ENCODE data around the gene SLC12A5. TPM values are rescaled to one million over a fixed set of nuclear protein-coding genes. Genes with fewer than 3 reads are reported as not detected.

The SLC12A5 gene
- total and polyA plus RNA-seq, 2 donors (not counting 1 experiment from before 2014, with no cell fraction given) = 0.32 TPM; not detected in 1

GRCh38 chr20:46062621-46063020 lies 33.6 kb downstream of the SLC12A5 start:
- Histone ChIP-seq H3K27me3 (replicated peaks in 1 of 4; ENCODE audit: control extremely low read depth in 1 of 4, control insufficient read depth in 3 of 4, insufficient read depth in 4 of 4, low read length in 3 of 4) (peaks cover 0 to 26% (median 7%) of the 10 kb centered on the region in 4 experiments), H3K36me3 (replicated peaks in 1 of 2; ENCODE audit: control extremely low read depth in 1 of 2, control insufficient read depth in 1 of 2, extremely low read depth in 1 of 2, insufficient read depth in 2 of 2, low read length in 1 of 2) (peaks cover 4 to 67% of the 10 kb centered on the region in 2 experiments), H3K4me1 (ENCODE audit: control insufficient read depth in 2 of 2, insufficient read depth in 2 of 2, low read length in 2 of 2) (peaks cover 37 to 39% of the 10 kb centered on the region in 2 donors), H2AFZ (ENCODE audit: insufficient read depth, low read depth, low read length, poor library complexity, severe bottlenecking) (no peak overlapping the region), H3K79me2 (ENCODE audit: control insufficient read depth, insufficient read depth, low read length) (no peaks in the 10 kb centered on the region), H4K20me1 (ENCODE audit: control insufficient read depth, insufficient read depth, low read length, poor library complexity, severe bottlenecking) (peaks cover 95% of the 10 kb centered on the region), H3K4me2 (replicated peaks; ENCODE audit: low read depth, low read length, poor library complexity, severe bottlenecking) (no peak overlapping the region), H3K9ac (ENCODE audit: low read length) (no peak overlapping the region), H3K4me3 (ENCODE audit: control extremely low read depth in 1 of 5, extremely low read depth in 1 of 5, insufficient read depth in 1 of 5, low read depth in 2 of 5, low read length in 4 of 5) (no peak overlapping the region), H3K27ac (ENCODE audit: low read length in 2 of 2) (no peak overlapping the region), H3K9me3 (ENCODE audit: control extremely low read depth in 1 of 3, control insufficient read depth in 2 of 3, insufficient read depth in 1 of 3, low read length in 2 of 3) (peaks cover 0 to 14% (median 0%) of the 10 kb centered on the region in 3 donors)
- H3K4me1 Mint-ChIP-seq = peaks cover 39% of the 10 kb centered on the region
- no peaks in the 10 kb centered on the region for H3K9me3 Mint-ChIP-seq (ENCODE audit: insufficient read depth)
- H3K4me3 Mint-ChIP-seq = no peak overlapping the region
- TF ChIP-seq CTCF (IDR thresholded peaks at IDR 0.05) = no peak
- TF ChIP-seq EZH2 (IDR thresholded peaks at IDR 0.05; ENCODE audit: borderline replicate concordance, insufficient read depth, low read depth, low read length, poor library complexity, severe bottlenecking) = no peak
- ChIA-PET CTCF (interaction anchor here (1.9 kb wide), 1 partner anchor 40 kb away, joined by 6 read pairs; no protein-coding TSS in a partner anchor), POLR2A (no interaction called here)
- no peak for ATAC-seq (ENCODE audit: low read depth)
- H3K27ac Mint-ChIP-seq = no peak overlapping the region
- DNase-seq = no peak
- H3K27me3 Mint-ChIP-seq = peaks cover 12% of the 10 kb centered on the region
- intact Hi-C loops (cut with micrococcal nuclease) = no loop called here
- WGBS (ENCODE audit: insufficient coverage) = over 99% methylated on average over 10 of the region's 12 CpGs

- Mint-ChIP-seq H3K9me3 (ENCODE audit: insufficient read depth) (no peaks in the 10 kb centered on the region), H3K4me1 (peaks cover 36% of the 10 kb centered on the region), H3K27me3 (peaks cover 12% of the 10 kb centered on the region), H3K27ac (no peak overlapping the region), H3K4me3 (no peak overlapping the region)
- Histone ChIP-seq H3K27me3 (replicated peaks in 1 of 4; ENCODE audit: control extremely low read depth in 1 of 4, control insufficient read depth in 3 of 4, insufficient read depth in 4 of 4, low read length in 3 of 4) (peaks cover 0 to 21% (median 5%) of the 10 kb centered on the region in 4 experiments), H3K36me3 (replicated peaks in 1 of 2; ENCODE audit: control extremely low read depth in 1 of 2, control insufficient read depth in 1 of 2, extremely low read depth in 1 of 2, insufficient read depth in 2 of 2, low read length in 1 of 2) (peaks cover 8 to 73% of the 10 kb centered on the region in 2 experiments), H3K4me2 (replicated peaks; ENCODE audit: low read depth, low read length, poor library complexity, severe bottlenecking) (no peak overlapping the region), H3K79me2 (ENCODE audit: control insufficient read depth, insufficient read depth, low read length) (no peaks in the 10 kb centered on the region), H3K4me3 (ENCODE audit: control extremely low read depth in 1 of 5, extremely low read depth in 1 of 5, insufficient read depth in 1 of 5, low read depth in 2 of 5, low read length in 4 of 5) (no peak overlapping the region), H4K20me1 (ENCODE audit: control insufficient read depth, insufficient read depth, low read length, poor library complexity, severe bottlenecking) (peaks cover 93% of the 10 kb centered on the region), H3K9me3 (ENCODE audit: control extremely low read depth in 1 of 3, control insufficient read depth in 2 of 3, insufficient read depth in 1 of 3, low read length in 2 of 3) (peaks cover 0 to 12% (median 0%) of the 10 kb centered on the region in 3 donors), H3K27ac (ENCODE audit: low read length in 2 of 2) (no peak overlapping the region), H2AFZ (ENCODE audit: insufficient read depth, low read depth, low read length, poor library complexity, severe bottlenecking) (no peak overlapping the region), H3K4me1 (ENCODE audit: control insufficient read depth in 2 of 2, insufficient read depth in 2 of 2, low read length in 2 of 2) (peaks cover 33 to 34% of the 10 kb centered on the region in 2 donors), H3K9ac (ENCODE audit: low read length) (no peak overlapping the region)
- DNase-seq (no peak), ATAC-seq (ENCODE audit: low read depth) (no peak)
- 93% methylated on average over 8 of the region's 8 CpGs for WGBS (ENCODE audit: insufficient coverage)
- intact Hi-C loops (cut with micrococcal nuclease) = no loop called here
- ChIA-PET POLR2A (no interaction called here), CTCF (no interaction called here)
- TF ChIP-seq EZH2 (IDR thresholded peaks at IDR 0.05; ENCODE audit: borderline replicate concordance, insufficient read depth, low read depth, low read length, poor library complexity, severe bottlenecking) = no peak
- TF ChIP-seq CTCF (IDR thresholded peaks at IDR 0.05) = no peak
Observed at GRCh38 chr20:46063151-46063550, 34.1 kb downstream of the SLC12A5 start.
